ENCODE measurements around the gene GAS5. TPM values are rescaled to one million over a fixed set of nuclear protein-coding genes. Genes with fewer than 3 reads are reported as not detected.
A peak's percentile ranks its signal among the peaks of the same experiment; 100 is the strongest.

The GAS5 gene
- total and polyA plus RNA-seq, 9 of the 15 experiments (the other 6 are each of a cell fraction or from before 2014, with no cell fraction given): 565 to 1,860 (median 1,006) TPM

GRCh38 chr1:173870252-173871075, 2.7 kb upstream of the GAS5 start (continued):
- TF ChIP-seq, protein P1, sequence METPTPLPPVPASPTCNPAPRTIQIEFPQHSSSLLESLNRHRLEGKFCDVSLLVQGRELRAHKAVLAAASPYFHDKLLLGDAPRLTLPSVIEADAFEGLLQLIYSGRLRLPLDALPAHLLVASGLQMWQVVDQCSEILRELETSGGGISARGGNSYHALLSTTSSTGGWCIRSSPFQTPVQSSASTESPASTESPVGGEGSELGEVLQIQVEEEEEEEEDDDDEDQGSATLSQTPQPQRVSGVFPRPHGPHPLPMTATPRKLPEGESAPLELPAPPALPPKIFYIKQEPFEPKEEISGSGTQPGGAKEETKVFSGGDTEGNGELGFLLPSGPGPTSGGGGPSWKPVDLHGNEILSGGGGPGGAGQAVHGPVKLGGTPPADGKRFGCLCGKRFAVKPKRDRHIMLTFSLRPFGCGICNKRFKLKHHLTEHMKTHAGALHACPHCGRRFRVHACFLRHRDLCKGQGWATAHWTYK (CRISPR knock-in tag; IDR thresholded peaks at IDR 0.05): no peak
- TF ChIP-seq EHMT2 (IDR thresholded peaks at IDR 0.05) (0 out of 2 replicates have a peak, but pooled peaks have one; percentile 24), MGA (IDR thresholded peaks at IDR 0.05) (no peak; the same call in 1 of the 2 replicates), BACH1 (tag; IDR thresholded peaks at IDR 0.05) (no peak), TAF15 (IDR thresholded peaks at IDR 0.05; ENCODE audit: low read depth, low read length) (no peak), ILK (tag; IDR thresholded peaks at IDR 0.05; ENCODE audit: borderline replicate concordance, low read depth) (no peak), ZC3H11A (IDR thresholded peaks at IDR 0.05; ENCODE audit: low read depth, low read length) (no peak), BCL6 (CRISPR knock-in tag; IDR thresholded peaks at IDR 0.05) (no peak), FOXA1 (IDR thresholded peaks at IDR 0.05; ENCODE audit: borderline replicate concordance) (no peak), ZNF431 (CRISPR knock-in tag; IDR thresholded peaks at IDR 0.05) (no peak)
- TF ChIP-seq, protein P2, sequence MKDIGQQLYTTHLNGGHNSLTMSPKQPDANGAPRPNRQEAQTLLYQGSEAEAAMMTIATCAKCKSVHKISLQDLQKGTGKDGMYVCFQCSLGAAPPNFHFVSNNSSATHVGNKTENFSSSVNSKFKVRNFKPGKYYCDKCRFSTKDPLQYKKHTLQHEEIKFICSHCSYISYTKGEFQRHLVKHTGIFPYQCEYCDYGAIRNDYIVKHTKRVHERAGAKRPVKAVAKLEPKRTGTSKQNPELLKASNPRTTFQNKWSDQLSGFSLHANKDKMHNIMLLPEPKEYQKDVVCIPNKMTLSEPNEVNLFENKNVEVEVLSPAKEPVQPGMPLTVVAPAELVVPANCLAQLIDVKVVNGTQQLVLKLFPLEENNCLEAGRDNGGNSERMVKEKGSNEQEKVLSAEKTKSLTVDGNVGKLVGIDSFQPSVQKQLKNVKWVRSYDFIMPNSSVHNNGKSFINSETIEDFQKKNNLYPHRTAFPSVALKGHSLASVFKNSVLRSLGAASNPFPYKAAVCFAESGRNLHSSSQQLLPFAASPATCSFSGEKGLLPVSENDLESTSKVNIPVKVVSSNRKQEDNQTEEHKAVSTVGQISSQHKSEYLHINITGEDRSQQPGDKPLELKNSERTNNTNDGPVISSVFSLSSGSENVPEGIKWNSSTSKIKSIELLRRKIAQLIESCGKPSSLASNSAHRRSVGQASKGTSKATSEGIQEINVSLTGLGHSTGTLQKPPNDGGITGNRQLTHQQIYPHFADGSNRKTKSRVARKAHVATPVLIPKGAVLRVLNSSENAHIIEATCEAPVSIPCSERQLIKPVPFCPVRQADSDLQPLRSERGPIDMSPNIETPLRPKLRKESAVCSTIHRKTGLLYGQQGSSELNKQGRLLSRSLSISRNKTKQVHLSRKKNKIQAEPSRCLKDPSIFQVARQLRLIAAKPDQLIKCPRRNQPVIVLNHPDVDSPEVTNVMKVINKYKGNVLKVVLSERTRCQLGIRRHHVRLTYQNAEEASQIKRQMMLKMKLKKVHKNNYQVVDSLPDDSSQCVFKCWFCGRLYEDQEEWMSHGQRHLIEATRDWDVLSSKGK (CRISPR knock-in tag; IDR thresholded peaks at IDR 0.05): no peak
